ENCODE measurements around the gene CAPG.

DNA sequence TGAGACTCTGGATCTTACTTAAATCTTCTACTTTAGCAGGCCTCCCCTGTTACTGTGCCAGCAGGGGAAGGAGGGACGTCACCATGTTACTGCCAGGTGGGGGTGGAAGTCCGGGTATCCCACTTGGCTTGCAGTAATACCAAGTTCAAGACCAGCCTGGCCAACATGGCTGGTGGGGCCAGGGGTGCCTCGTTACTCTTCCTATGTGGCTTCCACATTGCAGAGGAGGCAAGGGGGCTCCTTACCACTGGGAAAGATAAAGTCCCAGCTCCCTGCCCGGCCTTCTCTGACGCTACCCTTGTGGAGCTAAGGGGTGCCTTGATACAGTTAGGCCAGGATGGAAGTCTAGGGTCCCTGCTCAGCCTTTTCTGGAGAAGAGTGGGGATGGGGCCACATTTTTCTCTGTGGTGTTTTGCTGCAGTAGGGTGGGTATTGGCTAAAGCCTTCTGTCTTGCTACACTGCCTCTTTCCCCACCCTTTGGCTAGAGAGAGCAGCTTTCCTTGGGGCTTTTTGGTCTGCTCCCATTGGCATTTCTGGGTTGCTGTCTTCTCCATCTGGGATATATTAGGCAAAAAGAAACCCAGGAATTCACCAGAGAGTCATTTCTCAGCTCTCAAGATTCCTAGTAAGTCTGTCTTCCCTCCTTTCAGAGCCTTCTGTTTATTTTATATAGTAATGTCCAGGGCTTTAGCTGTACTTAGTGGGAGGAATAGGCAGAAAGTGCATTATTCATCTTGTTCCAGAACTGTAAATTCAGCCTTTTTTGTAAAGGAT is 33.7 kb downstream of the CAPG start:
- TF ChIP-seq CTCF (conservative IDR thresholded peaks at IDR 0.05; ENCODE audit: low read depth, low read length) = no peak
- TF ChIP-seq POLR2A (IDR thresholded peaks at IDR 0.05; ENCODE audit: low read depth, low read length) = no peak
- TF ChIP-seq, protein P1, sequence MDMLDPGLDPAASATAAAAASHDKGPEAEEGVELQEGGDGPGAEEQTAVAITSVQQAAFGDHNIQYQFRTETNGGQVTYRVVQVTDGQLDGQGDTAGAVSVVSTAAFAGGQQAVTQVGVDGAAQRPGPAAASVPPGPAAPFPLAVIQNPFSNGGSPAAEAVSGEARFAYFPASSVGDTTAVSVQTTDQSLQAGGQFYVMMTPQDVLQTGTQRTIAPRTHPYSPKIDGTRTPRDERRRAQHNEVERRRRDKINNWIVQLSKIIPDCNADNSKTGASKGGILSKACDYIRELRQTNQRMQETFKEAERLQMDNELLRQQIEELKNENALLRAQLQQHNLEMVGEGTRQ (IDR thresholded peaks at IDR 0.05; ENCODE audit: low read depth, low read length) = no peak
- no peak for TF ChIP-seq BHLHE40 (IDR thresholded peaks at IDR 0.05; ENCODE audit: low read depth, low read length)
- TF ChIP-seq, protein P2, sequence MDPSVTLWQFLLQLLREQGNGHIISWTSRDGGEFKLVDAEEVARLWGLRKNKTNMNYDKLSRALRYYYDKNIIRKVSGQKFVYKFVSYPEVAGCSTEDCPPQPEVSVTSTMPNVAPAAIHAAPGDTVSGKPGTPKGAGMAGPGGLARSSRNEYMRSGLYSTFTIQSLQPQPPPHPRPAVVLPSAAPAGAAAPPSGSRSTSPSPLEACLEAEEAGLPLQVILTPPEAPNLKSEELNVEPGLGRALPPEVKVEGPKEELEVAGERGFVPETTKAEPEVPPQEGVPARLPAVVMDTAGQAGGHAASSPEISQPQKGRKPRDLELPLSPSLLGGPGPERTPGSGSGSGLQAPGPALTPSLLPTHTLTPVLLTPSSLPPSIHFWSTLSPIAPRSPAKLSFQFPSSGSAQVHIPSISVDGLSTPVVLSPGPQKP (IDR thresholded peaks at IDR 0.05; ENCODE audit: borderline replicate concordance, low read depth, low read length) = no peak
- TF ChIP-seq SMC3 (IDR thresholded peaks at IDR 0.05; ENCODE audit: low read depth, low read length) = no peak
- TF ChIP-seq RAD21 (IDR thresholded peaks at IDR 0.05; ENCODE audit: low read length) = no peak
- TF ChIP-seq CHD1 (IDR thresholded peaks at IDR 0.05; ENCODE audit: low read depth, low read length) = no peak
- no peak for TF ChIP-seq MAFK (IDR thresholded peaks at IDR 0.05; ENCODE audit: low read depth, low read length)
- TF ChIP-seq MAZ (IDR thresholded peaks at IDR 0.05; ENCODE audit: borderline replicate concordance, low read depth, low read length) = no peak
- no peak for TF ChIP-seq RCOR1 (IDR thresholded peaks at IDR 0.05; ENCODE audit: insufficient replicate concordance, low read length)

Data from IMR-90 (cell line).